Stomach (tissue), 4 donors: ENCODE results near the gene PTPRM.

Source experiments
- EP300 ChIP-seq: sonication (generic); formaldehyde crosslinking; IDR thresholded peaks from one replicate; pipeline ENCODE4 v1.6.1; 2017; ENCODE audit warnings: antibody characterized with exemption
- POLR2AphosphoS5 ChIP-seq, 3 donors: sonication (generic); formaldehyde crosslinking; IDR thresholded peaks; one replicate each; pipeline ENCODE4 v1.6.1; 2016; ENCODE audit warnings: antibody characterized with exemption in 3 of 3
- TF ChIP-seq, protein P1 (sequence below), 7 experiments: fragments of 450-650 bp in 4 of 7; fragments of 200-600 bp in 3 of 7; sonication (generic) in 3 of 7; IDR thresholded peaks; one replicate each; pipeline ENCODE4 v1.5.1; 2016 to 2019; ENCODE audit warnings: antibody characterized with exemption in 7 of 7, control low read depth in 2 of 7, mild to moderate bottlenecking in 1 of 7

DNA sequence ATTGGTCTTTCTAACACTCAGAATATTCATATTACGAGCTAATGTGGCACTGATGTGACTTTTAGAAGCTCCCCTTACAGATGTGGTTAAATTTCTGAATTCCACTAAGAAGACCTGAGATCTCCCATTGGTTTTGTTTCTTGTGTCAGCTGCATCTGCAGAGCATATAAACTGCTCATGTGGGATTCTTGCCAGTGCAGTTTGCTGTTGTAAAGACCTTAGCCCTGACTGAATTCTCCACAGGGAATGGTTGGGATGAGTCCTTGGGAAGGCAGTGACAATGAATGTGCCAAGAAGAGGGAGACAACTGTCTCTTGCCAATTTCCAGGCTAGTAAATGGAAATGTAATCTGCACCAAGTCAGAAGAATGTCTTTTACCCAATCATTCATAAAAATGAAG, 94.1 kb downstream of the PTPRM start:
- TF ChIP-seq, protein P1, sequence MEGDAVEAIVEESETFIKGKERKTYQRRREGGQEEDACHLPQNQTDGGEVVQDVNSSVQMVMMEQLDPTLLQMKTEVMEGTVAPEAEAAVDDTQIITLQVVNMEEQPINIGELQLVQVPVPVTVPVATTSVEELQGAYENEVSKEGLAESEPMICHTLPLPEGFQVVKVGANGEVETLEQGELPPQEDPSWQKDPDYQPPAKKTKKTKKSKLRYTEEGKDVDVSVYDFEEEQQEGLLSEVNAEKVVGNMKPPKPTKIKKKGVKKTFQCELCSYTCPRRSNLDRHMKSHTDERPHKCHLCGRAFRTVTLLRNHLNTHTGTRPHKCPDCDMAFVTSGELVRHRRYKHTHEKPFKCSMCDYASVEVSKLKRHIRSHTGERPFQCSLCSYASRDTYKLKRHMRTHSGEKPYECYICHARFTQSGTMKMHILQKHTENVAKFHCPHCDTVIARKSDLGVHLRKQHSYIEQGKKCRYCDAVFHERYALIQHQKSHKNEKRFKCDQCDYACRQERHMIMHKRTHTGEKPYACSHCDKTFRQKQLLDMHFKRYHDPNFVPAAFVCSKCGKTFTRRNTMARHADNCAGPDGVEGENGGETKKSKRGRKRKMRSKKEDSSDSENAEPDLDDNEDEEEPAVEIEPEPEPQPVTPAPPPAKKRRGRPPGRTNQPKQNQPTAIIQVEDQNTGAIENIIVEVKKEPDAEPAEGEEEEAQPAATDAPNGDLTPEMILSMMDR (IDR thresholded peaks at IDR 0.05): no peak
- TF ChIP-seq POLR2AphosphoS5 (IDR thresholded peaks at IDR 0.05) (no peak), EP300 (no peak)
